ENCODE data around the gene MAP3K8.
"Not testable (repeated sequence)": the region's sequence is repeated elsewhere in the genome, so short reads cannot be mapped to it uniquely, and the experiment has no call there.

DNA sequence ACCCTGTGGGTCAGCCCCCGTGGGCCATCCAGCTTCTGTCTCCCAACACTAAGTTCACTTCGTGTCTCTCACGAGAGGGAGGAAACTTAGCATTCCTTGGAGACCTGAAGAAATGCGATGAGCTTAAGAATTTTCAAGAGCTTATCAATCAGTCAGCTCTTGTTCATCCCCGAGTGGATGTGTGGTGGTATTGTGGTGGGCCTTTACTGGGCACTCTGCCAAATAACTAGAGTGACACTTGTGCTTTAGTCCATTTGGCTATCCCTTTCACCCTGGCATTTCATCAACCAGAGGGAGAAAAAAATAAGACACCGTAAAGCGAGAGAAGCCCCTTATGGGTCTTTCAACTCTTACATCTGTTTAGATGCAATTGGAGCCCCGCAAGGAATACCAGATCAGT, 45.5 kb downstream of the MAP3K8 start:
- TF ChIP-seq, protein P1, sequence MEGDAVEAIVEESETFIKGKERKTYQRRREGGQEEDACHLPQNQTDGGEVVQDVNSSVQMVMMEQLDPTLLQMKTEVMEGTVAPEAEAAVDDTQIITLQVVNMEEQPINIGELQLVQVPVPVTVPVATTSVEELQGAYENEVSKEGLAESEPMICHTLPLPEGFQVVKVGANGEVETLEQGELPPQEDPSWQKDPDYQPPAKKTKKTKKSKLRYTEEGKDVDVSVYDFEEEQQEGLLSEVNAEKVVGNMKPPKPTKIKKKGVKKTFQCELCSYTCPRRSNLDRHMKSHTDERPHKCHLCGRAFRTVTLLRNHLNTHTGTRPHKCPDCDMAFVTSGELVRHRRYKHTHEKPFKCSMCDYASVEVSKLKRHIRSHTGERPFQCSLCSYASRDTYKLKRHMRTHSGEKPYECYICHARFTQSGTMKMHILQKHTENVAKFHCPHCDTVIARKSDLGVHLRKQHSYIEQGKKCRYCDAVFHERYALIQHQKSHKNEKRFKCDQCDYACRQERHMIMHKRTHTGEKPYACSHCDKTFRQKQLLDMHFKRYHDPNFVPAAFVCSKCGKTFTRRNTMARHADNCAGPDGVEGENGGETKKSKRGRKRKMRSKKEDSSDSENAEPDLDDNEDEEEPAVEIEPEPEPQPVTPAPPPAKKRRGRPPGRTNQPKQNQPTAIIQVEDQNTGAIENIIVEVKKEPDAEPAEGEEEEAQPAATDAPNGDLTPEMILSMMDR (IDR thresholded peaks at IDR 0.05), result not testable (repeated sequence)
- TF ChIP-seq POLR2AphosphoS5, POLR2A (IDR thresholded peaks at IDR 0.05): not testable (repeated sequence)

Measured in upper lobe of left lung (tissue), 4 donors.